SK-N-MC (cell line): ENCODE measurements around the gene PDE4B.

ENCODE experiments used
- EZH2 ChIP-seq: fragments of 200-600 bp; sonication (generic); IDR thresholded peaks from one replicate; pipeline ENCODE4 v1.6.1; 2017; ENCODE audit warnings: antibody characterized with exemption
- FOXP2 ChIP-seq: optimal IDR thresholded peaks from 2 replicates; pipeline ENCODE3; 2011; ENCODE audit warnings: mild to moderate bottlenecking, moderate library complexity; ENCODE audit not compliant: insufficient read depth; ENCODE audit errors: extremely low read length, control extremely low read depth

GRCh38 chr1:66351913-66352312 lies 559.2 kb downstream of the PDE4B start:
- TF ChIP-seq EZH2 (no peak), FOXP2 (no peak)
